NCI-H2107 treated with DMSO at 0.1 percent for 48 hours (cell line): ENCODE data around the gene SSUH2.
"Not testable (repeated sequence)": the region's sequence is repeated elsewhere in the genome, so short reads cannot be mapped to it uniquely, and the experiment has no call there.

ENCODE experiments used
- DNase-seq: peaks from one replicate; lab custom pipeline; 2025; ENCODE audit not compliant: unreplicated experiment; lab: John Stamatoyannopoulos, UW

The SSUH2 gene

DNA sequence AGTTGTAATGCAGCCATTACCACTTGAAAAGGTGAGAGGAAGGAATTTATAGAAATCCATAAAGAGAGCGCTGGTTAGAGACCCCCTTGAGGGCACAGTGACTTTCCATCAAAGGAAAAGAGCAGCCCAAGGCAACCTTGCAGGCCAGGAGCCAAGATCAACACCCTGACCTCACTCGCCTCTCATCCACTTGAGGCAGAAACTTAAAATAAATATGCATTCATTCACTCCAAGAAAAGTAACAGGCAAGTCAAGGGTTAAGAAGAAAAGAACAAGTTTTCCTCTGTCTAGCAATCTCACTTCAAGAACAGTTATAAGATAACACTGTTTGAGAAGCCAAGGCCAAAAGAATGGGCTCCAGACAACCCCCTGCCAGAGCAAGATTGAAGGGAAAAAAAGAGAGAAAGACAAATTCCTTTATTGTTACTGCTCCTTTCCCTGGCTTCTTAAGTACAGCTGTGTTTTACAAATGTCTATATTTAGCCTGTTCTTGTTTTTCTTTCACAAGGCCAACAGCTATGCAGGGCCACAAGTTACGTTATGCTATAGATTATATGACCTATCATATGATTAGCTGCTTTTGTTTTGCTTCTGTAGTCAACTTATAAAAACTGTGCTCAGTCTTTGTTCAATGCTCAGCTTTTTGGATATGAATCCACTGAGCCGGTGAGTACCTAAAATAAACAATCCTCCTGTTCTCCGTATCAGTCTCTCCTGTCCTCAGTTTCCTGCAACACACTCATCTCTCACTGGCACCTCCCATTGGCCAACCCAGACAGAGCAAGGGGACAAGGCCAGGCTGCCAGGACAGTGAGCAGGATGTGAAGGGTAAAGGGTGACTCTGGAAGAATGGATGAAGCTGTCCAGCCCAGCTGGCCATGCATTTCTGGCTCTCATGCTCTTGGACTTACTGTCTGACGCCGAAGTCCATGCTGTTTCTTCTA is 15.8 kb upstream of the SSUH2 start:
- DNase-seq, result no peak

DNA sequence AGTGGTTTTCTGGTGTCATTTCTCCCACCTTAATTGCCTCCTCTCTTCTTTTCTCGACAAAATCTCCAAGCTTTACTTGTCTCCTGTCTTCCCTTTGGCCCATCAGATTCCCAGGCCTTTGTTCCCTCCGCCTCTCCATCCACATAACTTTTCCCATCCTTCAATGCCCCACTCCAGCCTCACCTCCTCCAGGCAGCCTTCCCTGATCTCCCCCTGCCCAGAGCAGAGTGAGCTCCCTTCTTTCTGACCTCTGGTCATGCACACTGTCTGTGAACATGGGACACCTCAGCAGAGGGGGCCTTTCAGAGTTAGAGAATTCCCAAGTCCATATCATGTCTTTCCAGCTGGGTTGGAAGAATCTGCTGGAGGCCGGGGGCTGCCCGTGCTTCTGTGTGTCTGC is 14.6 kb upstream of the SSUH2 start:
- DNase-seq, result no peak

DNA sequence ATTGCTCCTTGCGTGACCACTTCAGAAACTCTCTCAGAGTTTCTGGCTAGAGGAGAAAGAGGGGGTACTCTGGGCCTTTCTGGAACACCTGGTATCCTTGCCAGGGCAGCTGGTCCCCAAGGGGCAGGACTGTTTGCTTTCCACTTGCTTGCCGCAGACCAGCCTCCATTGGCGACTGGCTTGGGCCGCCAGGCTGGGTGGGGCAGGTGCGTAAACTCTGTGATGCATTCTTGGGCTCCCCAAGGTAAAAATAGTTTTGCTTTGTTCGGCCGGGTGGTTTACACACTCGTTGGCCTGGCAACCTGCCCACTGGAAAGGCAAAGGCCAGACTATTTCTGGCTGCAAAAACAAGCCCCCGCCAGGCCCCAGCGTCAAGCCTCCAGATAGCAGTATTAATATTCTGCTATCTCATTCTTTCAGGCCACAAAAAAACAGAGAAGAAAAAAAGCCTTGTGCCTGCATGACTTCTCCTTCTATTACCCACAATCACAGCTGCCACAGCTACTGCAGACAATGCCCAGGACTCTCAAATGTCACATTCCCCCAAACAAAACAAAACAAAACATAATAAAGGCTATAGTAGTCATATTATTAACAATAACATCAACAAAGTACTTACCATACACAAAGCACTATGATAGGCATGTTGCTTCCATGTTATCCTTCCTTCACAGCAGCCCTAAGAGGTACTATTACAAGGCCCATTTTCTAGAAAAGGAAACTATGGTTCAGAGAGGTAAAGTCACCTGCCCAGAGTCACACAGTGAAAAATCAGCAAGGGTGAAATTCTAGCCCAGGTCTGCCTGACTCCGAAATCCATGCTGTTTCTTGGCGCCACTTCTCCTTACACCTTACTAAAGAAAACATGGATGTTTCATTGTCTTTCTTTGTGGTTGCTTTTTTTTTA is 14.0 kb upstream of the SSUH2 start:
- peak; percentile 16 for DNase-seq

DNA sequence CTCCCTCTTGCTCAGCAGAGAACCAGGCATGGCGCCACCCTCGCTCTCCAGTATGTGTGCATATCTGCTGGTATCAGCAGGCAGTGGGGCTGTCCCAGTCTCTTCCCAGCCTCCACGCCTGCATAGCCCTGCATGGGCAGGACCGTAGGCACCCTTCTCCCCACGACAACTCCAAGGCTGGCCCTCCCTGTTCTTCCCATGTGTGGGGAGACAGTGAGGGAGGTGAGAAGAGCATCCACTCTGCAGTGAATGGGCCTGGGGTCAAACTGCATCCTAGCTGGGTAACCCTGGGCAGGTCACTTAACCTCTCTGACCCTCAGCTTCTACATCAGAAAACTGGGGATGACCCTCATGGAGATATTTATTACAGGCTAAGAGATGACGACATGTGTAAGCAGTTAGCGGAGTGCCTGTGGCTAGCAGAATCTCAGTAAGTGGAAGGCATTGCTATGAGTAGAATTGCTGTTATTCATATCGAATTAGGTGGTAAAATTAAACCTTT is 13.3 kb upstream of the SSUH2 start:
- DNase-seq, result no peak

DNA sequence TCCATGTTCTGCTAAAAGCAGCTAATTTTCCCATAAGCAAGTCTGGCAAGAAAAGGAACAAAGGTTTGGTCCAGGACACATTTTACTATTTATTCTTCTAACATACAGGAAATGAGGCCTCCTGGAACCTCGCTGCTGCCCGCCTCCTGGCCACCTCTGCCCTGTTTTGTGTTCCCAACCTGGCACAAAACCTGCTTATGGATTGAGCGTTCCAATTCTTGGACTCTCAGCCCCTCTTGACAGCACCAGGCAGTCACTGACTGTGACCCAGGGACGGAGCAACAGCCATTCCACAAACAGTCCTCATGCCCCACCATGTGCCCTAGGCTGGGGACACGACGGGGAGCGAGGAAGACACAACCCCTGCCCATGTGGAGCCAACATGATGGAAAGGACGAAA is 11.6 kb upstream of the SSUH2 start:
- DNase-seq, result no peak

DNA sequence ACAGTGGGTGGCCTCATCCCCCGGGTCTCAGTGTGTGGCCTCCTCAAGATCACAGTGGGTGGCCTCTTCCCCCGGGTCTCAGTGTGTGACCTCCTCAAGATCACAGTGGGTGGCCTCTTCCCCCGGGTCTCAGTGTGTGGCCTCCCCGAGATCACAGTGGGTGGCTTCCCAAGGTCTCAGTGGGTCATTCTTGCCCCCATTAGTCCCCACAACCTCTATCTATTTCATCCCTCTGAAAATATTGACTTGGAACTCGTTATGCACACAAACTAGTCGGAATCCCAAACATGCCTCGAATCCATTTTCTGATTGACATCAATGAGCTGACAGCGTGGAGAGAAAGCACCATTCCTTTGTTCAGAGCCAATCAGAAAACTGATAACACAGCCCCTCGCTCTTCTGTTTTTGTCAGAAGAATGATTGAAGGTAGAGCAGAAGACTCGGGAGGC is 10.8 kb upstream of the SSUH2 start:
- DNase-seq, result no peak

DNA sequence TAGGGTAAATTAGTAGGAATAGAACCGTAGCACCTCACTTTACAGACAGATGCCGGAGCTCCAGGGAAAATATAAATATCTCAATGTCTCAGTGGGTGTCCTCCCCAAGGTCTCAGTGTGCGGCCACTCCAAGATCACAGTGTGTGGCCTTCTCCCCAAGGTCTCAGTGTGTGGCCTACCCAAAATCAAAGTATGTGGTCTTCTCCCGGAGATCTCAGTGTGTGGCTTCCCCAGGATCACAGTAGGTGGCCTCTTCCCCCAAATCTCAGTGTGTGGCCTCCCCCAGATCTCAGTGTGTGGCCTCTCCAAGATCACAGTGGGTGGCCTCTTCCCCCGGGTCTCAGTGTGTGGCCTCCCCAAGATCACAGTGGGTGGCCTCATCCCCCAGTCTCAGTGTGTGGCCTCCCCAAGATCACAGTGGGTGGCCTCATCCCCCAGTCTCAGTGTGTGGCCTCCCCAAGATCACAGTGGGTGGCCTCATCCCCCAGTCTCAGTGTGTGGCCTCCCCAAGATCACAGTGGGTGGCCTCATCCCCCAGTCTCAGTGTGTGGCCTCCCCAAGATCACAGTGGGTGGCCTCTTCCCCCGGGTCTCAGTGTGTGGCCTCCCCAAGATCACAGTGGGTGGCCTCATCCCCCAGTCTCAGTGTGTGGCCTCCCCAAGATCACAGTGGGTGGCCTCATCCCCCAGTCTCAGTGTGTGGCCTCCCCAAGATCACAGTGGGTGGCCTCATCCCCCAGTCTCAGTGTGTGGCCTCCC is 10.2 kb upstream of the SSUH2 start:
- DNase-seq, result not testable (repeated sequence)

DNA sequence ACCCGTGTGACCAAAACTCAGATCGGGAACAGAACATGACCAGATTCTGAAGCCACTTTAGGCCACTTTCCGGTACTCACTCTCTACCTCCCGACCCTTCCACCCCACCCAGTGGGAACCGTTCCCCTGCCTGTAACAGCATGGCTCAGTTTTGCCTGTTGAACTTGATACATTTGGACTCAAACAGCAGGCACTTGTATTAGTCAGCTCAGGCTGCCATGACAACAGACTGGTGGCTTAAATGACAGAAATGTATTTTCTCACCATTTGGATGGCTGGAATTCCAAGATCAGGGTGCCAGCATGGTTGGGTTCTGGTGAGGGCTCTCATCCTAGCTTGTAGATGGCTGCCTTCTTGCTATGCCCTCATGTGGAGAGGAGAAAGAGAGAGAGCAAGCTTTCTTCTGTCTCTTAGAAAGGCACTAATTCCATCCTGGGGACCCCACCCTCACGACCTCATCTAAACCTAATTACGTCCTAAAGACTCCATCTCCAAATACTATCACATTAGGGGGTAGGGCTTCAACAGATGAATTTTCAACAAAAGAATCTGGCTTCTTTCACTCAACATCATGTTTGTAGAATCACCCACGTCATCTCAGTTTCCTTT is 9.3 kb upstream of the SSUH2 start:
- no peak for DNase-seq

DNA sequence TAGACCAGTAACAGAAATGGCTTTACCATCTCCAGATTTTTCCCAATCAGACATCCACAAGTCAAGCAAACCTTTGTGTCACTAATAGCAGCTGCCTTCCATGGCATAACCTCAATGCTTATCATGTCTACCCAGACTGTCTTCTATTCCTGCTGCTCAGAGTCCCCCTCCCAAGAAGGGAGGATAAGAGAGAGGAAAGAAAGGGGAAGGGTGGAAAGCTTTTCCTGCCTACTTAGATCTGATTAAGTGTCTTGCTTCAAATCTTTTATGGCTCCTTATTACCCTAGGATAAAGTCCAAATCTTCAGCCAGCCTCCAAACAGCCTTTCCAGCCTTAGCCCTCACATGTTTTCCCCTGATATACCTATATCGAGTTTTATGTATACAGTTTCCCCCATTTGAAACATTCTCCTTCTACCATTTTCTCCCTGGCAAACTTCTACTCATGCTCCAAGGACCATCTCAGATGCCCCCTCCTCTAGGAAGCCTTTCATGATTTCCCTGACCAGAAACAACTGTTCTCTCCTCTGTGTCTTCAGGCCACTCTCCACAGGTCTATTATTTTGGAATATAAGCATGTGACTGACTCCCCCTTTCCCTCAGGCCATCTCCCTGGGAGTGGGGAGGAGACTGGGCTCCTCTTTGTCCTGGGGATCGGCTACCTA is 7.9 kb upstream of the SSUH2 start:
- DNase-seq, result no peak

DNA sequence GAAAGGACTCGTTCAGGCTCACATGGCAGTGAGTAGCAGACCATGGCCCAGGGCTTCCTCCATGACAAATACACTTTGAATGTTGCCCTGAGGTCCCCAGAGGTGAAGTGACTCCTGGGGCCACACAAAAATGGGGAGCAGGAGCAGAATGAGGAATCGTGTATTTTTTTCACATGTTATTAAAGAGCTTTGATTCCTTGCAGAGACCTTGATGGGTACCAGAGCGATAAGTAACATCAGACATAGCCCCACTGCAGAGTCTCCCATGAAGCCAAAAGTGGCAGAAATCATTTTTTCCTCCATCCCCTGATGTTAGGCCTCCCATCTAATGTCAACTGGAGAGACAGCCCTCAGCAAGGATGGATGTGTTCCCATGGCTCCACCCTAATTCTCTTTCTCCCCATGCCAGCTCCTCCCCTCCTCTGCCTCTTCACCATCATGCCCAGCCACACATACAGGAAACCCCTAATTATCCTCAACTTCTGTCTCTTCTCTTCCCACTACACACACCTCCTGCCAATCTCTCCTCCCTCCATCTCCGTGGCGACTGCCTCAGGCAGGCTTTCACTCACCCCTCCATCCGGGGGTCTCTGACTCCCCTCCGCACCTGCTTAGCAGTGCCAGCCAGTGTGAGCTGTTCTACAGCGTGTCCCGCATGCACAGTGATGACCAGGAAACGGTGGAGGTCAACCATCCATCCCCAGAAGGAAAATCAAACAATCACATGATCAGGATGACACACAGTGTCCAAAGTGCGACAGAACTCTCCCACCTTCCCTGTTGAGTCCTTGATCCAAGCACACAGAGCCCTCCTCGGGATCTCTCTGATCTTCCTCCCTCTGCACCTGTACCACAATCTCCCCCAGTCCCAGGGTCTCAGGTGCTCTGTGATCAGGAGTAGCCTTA is 7.1 kb upstream of the SSUH2 start:
- DNase-seq, result no peak

DNA sequence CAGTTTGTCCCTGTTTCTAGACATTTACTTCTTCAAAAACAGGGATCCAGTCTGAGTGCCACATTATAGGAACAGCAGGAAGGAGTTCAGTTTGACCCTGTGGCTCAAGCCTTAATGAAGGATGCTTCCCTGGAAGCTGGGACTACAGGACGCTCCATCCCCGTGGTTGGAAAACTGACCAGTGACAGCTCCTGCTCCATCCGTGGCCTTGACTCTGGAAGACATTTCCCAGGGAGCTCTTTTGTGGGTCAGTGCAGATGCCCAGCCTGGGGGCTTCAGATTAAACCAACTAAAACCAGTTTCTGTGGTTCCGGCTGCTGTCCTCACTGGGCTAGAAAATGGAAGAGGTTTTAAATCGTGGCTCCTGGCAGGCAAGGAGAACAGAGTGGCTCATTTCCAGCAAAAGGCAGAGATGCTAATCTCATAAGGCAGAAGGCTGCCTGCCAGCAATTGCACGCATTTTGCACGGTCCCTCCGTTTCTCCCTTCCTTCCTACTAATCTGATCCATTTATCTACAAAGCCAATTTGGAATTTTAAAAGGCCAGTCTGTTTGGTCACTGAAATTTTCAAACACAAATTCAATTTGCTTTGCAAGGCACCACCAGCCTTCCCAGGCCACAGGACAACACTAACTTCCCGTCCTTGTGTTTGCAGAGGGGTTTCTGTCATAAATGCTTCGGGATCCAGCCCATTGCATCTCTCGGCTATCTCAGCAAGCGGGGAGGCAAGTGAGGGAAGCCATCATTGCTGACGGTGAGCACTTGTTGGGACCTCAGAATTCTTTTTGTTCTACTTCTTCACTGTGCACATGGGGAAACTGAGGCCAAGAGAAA is 6.2 kb upstream of the SSUH2 start:
- DNase-seq, result no peak

DNA sequence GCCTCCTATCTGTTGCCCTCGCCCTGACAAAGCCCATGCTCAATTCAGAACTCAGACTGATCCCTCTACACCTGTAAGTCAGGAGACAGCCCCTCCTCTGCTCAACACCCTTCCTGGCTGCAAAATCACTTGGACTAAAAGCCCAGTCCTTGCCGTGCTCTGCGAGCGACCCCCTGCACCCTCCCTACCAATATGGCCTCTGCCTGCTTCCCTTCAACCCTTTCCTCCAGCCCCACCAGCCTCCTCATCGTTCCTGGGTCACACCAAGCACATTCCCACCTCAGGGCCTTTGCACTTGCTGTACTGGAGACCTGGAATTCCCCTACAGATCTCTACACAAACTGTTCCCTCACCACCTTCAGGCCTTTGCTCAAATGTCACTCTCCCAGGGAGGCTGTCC is 5.2 kb upstream of the SSUH2 start:
- DNase-seq, result no peak

DNA sequence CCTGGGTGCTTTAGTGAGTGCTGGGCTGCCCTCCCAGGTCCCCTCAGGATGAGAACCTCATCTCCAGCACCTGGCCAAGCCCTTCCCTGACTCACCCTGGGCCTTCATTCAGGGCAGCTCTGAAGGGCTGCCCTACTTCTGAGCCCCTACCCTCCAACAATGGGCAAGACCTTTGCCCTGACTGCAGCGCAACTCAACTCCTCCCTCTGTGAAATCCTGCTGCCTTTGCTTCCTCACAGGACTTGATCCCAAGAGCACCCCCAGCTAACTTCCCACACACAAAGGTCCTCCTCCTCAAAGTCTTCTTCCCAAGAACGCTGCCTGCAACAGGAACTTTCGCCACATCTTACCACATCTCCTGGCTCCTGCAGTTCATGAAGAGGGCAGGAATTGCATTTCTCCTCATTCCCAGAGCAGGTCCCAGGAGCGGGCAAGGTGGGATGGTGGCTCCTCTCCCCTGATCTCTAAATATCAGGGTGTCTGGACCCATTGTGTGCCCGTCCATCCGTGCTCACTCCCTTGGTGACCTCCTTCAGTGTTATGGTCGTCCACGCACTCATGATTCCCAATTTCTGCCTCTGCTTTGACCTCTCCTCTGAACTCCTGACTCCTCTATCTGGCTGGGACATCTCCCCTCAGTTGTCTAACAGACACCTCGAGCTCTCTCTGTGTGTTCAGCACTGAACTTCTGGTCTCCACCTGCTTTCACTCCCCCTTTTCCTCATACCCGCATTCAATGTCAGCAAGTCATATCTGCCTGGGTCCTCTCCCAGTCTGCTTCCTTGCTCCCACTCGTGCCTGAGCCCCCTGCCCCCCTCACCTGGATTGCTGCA is 4.5 kb upstream of the SSUH2 start:
- no peak for DNase-seq

DNA sequence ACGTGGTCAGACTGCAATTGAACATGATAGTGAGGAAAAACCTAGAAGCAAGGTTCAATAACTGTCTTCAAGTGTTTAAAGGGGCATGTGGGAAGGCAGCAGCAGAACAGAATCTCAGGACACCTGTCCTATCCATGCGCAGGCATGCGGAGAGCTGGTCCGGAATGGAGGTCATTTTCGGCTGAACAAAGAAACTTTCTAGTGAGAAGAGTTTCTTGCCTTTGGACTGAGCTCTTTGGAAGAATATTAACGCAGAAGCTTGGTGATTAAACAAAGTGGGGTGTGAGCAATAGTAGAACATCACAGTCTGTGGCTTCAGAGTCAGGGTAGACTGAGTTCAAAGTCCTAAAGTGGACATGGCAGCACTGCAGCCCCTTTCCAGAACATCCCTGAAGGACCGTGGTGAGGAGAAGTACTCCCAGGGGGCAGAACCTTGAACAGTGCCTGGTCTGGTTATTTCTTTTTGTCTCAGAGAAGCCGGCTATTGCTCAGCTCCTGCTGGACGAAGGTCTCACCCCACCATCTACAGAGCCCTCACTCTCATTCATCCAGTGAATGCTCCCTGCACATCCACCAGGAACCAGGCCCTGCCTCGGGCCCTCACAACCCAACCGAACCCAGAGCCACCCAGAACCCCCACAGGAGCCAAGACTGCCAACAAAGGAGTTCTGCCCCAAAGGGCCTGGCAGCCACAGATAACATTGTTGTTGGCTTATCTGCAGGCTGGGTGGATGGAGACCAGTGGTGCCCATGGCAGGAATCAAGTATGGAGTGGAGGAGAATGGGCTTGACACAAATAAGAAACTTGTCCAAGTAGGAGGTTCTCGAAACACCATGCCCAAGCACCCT is 2.8 kb upstream of the SSUH2 start:
- no peak for DNase-seq

DNA sequence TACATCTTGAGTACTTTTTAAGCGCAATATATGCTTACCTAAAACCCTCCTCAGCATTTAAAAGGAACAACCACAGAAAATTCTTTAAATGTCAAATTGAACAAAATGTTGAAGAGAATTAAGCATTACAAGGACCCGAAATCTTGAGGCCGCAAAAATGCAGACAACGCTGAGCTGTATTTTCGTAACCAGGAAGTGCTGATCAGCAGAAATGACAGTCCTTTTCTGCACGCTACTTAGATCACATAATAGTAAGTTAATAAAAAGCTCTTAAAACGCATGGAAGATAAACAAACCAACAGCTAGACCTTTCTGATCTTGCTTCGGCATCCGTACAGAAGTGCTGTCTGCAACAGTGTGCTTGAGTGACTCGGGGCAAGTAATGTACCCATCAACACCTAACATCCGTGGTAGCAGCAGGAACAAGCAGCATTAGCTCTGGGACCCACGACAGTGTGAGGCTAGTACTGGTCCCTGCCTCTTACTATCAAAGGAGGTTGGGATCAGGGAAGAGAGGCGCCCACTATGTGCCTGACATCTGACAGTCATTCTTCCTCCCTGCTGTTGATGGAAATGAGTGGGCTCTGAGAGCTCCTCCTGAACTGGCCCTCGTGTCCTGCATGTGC is 1.8 kb upstream of the SSUH2 start:
- DNase-seq, result no peak

DNA sequence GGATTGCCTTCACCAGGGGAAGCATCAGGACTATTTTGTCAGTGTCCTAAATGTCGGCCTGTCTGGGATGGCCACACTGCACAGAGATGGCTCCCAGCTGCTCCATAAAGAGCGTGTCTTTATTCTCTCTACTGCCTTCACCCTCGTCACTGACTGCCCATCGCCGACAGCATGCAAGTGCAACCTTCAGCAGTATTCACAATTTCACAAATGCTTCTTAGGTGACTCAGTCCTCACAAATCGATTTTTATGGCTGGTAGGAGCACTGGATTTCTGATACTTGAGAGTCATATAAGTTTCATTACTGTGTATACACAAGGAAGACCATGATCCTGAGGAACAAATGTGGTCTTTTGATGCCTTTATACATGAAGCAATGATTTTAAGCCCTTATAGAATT is 1.1 kb upstream of the SSUH2 start:
- DNase-seq, result no peak
